Kidney (tissue), 14 donors: Measurements from ENCODE around the gene NUDT5. TPM values are rescaled to one million over a fixed set of nuclear protein-coding genes. Genes with fewer than 3 reads are reported as not detected.
A peak's percentile ranks its signal among the peaks of the same experiment; 100 is the strongest.

Experiments used
- DNase-seq, 5 donors: peaks; one replicate each; pipeline ENCODE4 v3.0.0-alpha.2; 2013 to 2020
- FAIRE-seq: peaks from 2 replicates; lab custom pipeline; 2012; peaks lifted over from hg19 to GRCh38; lab: Jason Lieb, UNC
- H3K27ac ChIP-seq, 2 donors: one replicate each; pipeline ENCODE4 v1.7.0; 2013; ENCODE audit warnings: low read depth in 2 of 2, low read length in 2 of 2, inconsistent platforms in 1 of 2
- H3K27me3 ChIP-seq: one replicate; pipeline ENCODE4 v1.7.1; 2013; ENCODE audit warnings: low read length, inconsistent platforms; ENCODE audit not compliant: control insufficient read depth, insufficient read depth
- H3K36me3 ChIP-seq, 3 donors: one replicate each; pipeline versions ENCODE4 v1.7.0 to v1.7.1; 2013; ENCODE audit warnings: low read length in 3 of 3, control low read depth in 1 of 3, inconsistent platforms in 1 of 3; ENCODE audit not compliant: insufficient read depth in 3 of 3, control insufficient read depth in 2 of 3
- H3K4me1 ChIP-seq, 3 donors: one replicate each; pipeline versions ENCODE4 v1.7.0 to v1.7.1; 2013; ENCODE audit warnings: low read length in 3 of 3, inconsistent platforms in 1 of 3, low read depth in 1 of 3; ENCODE audit not compliant: control insufficient read depth in 2 of 3, insufficient read depth in 2 of 3
- H3K4me3 ChIP-seq, 3 donors: one replicate each; pipeline versions ENCODE4 v1.7.0 to v1.8.1; 2013; ENCODE audit warnings: low read length in 3 of 3, control low read depth in 1 of 3, inconsistent platforms in 1 of 3
- H3K9ac ChIP-seq, 3 donors: one replicate each; pipeline versions ENCODE4 v1.7.0 to v1.7.1; 2013; ENCODE audit warnings: low read length in 3 of 3, control low read depth in 1 of 3, inconsistent platforms in 1 of 3
- H3K9me3 ChIP-seq, 3 donors: one replicate each; pipeline versions ENCODE4 v1.7.0 to v1.7.1; 2013; ENCODE audit warnings: low read length in 3 of 3, control low read depth in 1 of 3, inconsistent platforms in 1 of 3; ENCODE audit not compliant: control insufficient read depth in 2 of 3, insufficient read depth in 1 of 3
- CTCF ChIP-seq: IDR thresholded peaks from 3 replicates; pipeline ENCODE4 v1.5.1; 2012; ENCODE audit warnings: mild to moderate bottlenecking, moderate library complexity, borderline replicate concordance; ENCODE audit not compliant: insufficient read depth; ENCODE audit errors: extremely low read depth
- intact Hi-C: fragments of 100-400 bp; cut with DNase I; formaldehyde crosslinking; loops from one replicate; pipeline ENCODE4 v1.11.1; 2022
- polyA plus RNA-seq: library from polyadenylated mRNA; stranded (reverse); fragments of 350-450 nt; fragmentation: Illumina TruSeq; extraction: RNeasy Lipid Tissue Mini Kit (QIAGEN cat#74804); gene quantifications from one replicate; pipeline ENCODE4 v1.2.3, GENCODE V29; 2014; ENCODE audit warnings: low read depth, low replicate concordance; ENCODE audit not compliant: insufficient read depth
- total RNA-seq: library from RNA; stranded (reverse); fragmentation: NEBNext Ultra II Directional; extraction: Animal tissue kit (Norgen Biotek cat#: 25700); gene quantifications from one replicate; pipeline ENCODE4 v1.2.1, GENCODE V29; 2021
- donor health status: control.
- donor health status: control.
- donor health status: control.
- donor health status: control.
- donor health status: control.
- donor health status: DM: yes; HTN: yes; CAD: no.
- donor health status: Normal renal cell carcinoma (clear cell type).

The NUDT5 gene
- total and polyA plus RNA-seq, 2 donors from 2014 or later: 48.3 to 78.2 TPM

- no peak for TF ChIP-seq CTCF
- H3K27ac ChIP-seq: no peak overlapping the region
- no peak for DNase-seq
- no peaks in the 10 kb centered on the region for H3K27me3 ChIP-seq
- FAIRE-seq: no peak
- no peak overlapping the region for H3K4me3 ChIP-seq
- no peaks in the 10 kb centered on the region for H3K9me3 ChIP-seq
- peaks cover 2 to 7% (median 3%) of the 10 kb centered on the region in 3 donors for H3K36me3 ChIP-seq
- intact Hi-C loops: no loop called here
- no peak overlapping the region for H3K9ac ChIP-seq
- no peaks in the 10 kb centered on the region for H3K4me1 ChIP-seq
These were observed 29.8 kb upstream of the NUDT5 start for GRCh38 chr10:12225444-12225843.

DNA sequence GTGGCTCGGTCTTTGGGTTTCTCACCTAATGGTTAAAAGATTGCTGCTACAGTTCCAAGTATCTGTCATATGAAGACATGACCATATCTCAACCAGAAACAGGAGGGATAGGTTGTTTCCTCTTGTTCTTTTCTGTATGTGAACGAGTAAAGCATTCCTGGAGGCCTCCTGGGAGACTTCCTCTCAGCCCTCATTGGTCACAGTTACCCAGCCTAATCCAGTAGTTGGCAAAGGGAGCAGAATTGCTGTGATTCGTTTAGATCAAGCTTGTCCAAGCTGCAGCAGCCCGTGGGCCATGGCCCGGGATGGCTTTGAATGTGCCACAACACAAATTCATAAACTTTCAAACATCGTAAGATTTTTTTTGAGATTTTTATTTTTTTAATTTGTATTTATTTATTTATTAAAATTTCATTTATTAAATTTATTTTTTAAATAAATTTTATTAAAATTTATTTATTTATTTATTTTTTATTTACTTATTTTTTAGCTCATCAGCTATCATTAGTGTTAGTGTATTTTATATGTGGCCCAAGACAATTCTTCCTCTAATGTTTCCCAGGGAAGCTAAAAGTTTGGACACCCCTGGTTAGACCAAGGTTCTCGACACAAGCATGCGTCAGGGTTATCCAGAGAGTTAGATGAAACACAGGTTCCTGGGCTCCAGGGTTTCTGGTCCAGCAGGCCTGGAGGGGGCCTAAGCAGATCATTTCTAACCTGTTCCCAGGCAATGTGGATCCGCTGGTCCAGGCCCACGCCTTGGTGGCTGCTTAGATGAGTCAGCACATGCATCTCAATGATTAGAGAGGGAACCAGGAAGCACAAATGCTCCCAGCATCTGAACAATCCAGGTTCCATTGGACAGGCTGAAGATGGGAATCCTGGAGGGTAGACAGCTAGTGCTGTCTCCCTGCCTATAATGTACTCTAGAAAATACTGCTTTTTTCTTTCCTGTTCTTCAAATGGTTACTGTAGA, 25.9 kb upstream of the NUDT5 start:
- Histone ChIP-seq H3K27ac (no peak overlapping the region), H3K4me1 (no peaks in the 10 kb centered on the region), H3K36me3 (peaks cover 3 to 14% (median 6%) of the 10 kb centered on the region in 3 donors), H3K9ac (no peak overlapping the region), H3K27me3 (no peaks in the 10 kb centered on the region), H3K4me3 (no peak overlapping the region), H3K9me3 (no peaks in the 10 kb centered on the region)
- intact Hi-C loops: no loop called here
- DNase-seq (no peak), FAIRE-seq (peak; percentile 63)
- no peak for TF ChIP-seq CTCF

DNA sequence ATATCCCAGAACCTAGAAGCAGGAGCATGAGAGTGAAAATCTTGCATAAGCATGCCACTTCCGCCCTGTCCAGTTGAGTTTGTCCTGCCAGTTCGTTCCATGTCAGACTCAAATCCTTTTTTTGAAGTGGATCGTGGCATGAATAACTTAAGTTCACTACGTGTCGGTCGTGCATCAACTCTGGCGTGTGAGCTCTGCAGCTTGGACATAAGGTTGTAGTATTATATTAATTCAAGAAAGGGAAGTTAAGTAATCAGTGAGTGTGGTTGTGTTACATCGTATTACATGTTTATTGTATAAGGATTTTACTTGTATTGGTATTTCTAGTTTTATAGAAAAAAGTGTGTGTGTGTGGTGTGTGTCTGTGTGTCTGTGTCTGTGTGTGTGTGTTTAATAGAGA, 23.3 kb upstream of the NUDT5 start:
- Histone ChIP-seq H3K27ac (no peak overlapping the region), H3K9me3 (no peaks in the 10 kb centered on the region), H3K27me3 (no peaks in the 10 kb centered on the region), H3K4me1 (peaks cover 0 to 2% (median 0%) of the 10 kb centered on the region in 3 donors), H3K4me3 (no peak overlapping the region), H3K9ac (no peak overlapping the region), H3K36me3 (peaks cover 3 to 15% (median 6%) of the 10 kb centered on the region in 3 donors)
- FAIRE-seq (no peak), DNase-seq (no peak)
- intact Hi-C loops: no loop called here
- TF ChIP-seq CTCF: no peak
